Left kidney (tissue), 2 donors: ENCODE data around the gene PTPN12. TPM values are rescaled to one million over a fixed set of nuclear protein-coding genes. Genes with fewer than 3 reads are reported as not detected.
"Not testable (repeated sequence)": the region's sequence is repeated elsewhere in the genome, so short reads cannot be mapped to it uniquely, and the experiment has no call there.

Experiments used
- DNase-seq: peaks from one replicate; pipeline ENCODE4 v3.0.0-alpha.2; 2013
- polyA plus RNA-seq: library from polyadenylated mRNA; unstranded; fragments of 120-200 nt; gene quantifications from one replicate; pipeline ENCODE4 v1.2.1, GENCODE V29; 2013; ENCODE audit not compliant: insufficient read length

PTPN12 gene
- polyA plus RNA-seq, 1 donor = 113 TPM

- DNase-seq = peak; percentile 37
Measured at GRCh38 chr7:77537778-77538280, 734 bp downstream of the PTPN12 start.

GRCh38 chr7:77538281-77539212 lies 1.5 kb downstream of the PTPN12 start:
- peak; percentile 82 for DNase-seq

- no peak for DNase-seq
Measured at GRCh38 chr7:77540402-77540822, 3.3 kb downstream of the PTPN12 start.

- DNase-seq = not testable (repeated sequence)
Measured at GRCh38 chr7:77540993-77541392, 3.9 kb downstream of the PTPN12 start.

GRCh38 chr7:77542409-77542808 lies 5.3 kb downstream of the PTPN12 start:
- DNase-seq = no peak

GRCh38 chr7:77542895-77543294 lies 5.8 kb downstream of the PTPN12 start:
- DNase-seq = no peak

- DNase-seq = no peak
Measured at GRCh38 chr7:77543910-77544309, 6.8 kb downstream of the PTPN12 start.

- DNase-seq = no peak
Measured at GRCh38 chr7:77544518-77544917, 7.4 kb downstream of the PTPN12 start.

GRCh38 chr7:77548206-77548605 lies 11.1 kb downstream of the PTPN12 start:
- DNase-seq = no peak

GRCh38 chr7:77549106-77549870 lies 12.2 kb downstream of the PTPN12 start:
- DNase-seq = no peak

GRCh38 chr7:77550586-77550985 lies 13.5 kb downstream of the PTPN12 start:
- no peak for DNase-seq

- no peak for DNase-seq
Measured at GRCh38 chr7:77553123-77553522, 16.0 kb downstream of the PTPN12 start.

- DNase-seq = no peak
Measured at GRCh38 chr7:77558284-77558967, 21.3 kb downstream of the PTPN12 start.

- DNase-seq = no peak
Measured at GRCh38 chr7:77561352-77561751, 24.3 kb downstream of the PTPN12 start.

- no peak for DNase-seq
Measured at GRCh38 chr7:77563275-77563674, 26.2 kb downstream of the PTPN12 start.

- no peak for DNase-seq
Measured at GRCh38 chr7:77565917-77566316, 28.8 kb downstream of the PTPN12 start.

GRCh38 chr7:77566421-77566820 lies 29.3 kb downstream of the PTPN12 start:
- DNase-seq = no peak

GRCh38 chr7:77569514-77570232 lies 32.6 kb downstream of the PTPN12 start:
- no peak for DNase-seq

- no peak for DNase-seq
Measured at GRCh38 chr7:77570330-77571011, 33.4 kb downstream of the PTPN12 start.

GRCh38 chr7:77571801-77572200 lies 34.7 kb downstream of the PTPN12 start:
- DNase-seq = no peak

- no peak for DNase-seq
Measured at GRCh38 chr7:77575187-77575586, 38.1 kb downstream of the PTPN12 start.
